ACC112 (cell line): Measurements from ENCODE around the gene BIRC6.

Experiments used
- H2AFZ ChIP-seq: fragments of 200-600 bp; sonication (generic); one replicate; pipeline ENCODE4 v1.6.0; 2017; ENCODE audit warnings: antibody characterized with exemption, low read length; ENCODE audit not compliant: unreplicated experiment
- H3K27ac ChIP-seq: fragments of 200-600 bp; sonication (generic); 2 replicates; pipeline ENCODE4 v1.5.1; 2014; ENCODE audit warnings: low read depth, mild to moderate bottlenecking, antibody characterized with exemption, low read length, moderate library complexity
- H3K27me3 ChIP-seq: fragments of 200-600 bp; sonication (generic); 2 replicates; pipeline ENCODE4 v1.6.1; 2014; ENCODE audit warnings: mild to moderate bottlenecking, antibody characterized with exemption, low read length, moderate library complexity, mixed read lengths; ENCODE audit not compliant: insufficient read depth
- H3K36me3 ChIP-seq: fragments of 200-600 bp; sonication (generic); 2 replicates; pipeline ENCODE4 v1.6.1; 2016; ENCODE audit warnings: mild to moderate bottlenecking, antibody characterized with exemption, low read length, moderate library complexity, mixed read lengths; ENCODE audit not compliant: insufficient read depth
- H3K4me1 ChIP-seq: fragments of 200-600 bp; sonication (generic); one replicate; pipeline ENCODE4 v1.6.1; 2016; ENCODE audit warnings: low read length, mixed read lengths; ENCODE audit not compliant: insufficient read depth, unreplicated experiment, control insufficient read depth
- H3K4me3 ChIP-seq: fragments of 200-600 bp; sonication (generic); 2 replicates; pipeline ENCODE4 v1.5.1; 2014; ENCODE audit warnings: mild to moderate bottlenecking, low read depth, low read length
- H3K79me2 ChIP-seq: fragments of 200-600 bp; sonication (generic); one replicate; pipeline ENCODE4 v1.6.0; 2016; ENCODE audit warnings: low read length; ENCODE audit not compliant: control insufficient read depth, unreplicated experiment, insufficient read depth

Gene BIRC6

DNA sequence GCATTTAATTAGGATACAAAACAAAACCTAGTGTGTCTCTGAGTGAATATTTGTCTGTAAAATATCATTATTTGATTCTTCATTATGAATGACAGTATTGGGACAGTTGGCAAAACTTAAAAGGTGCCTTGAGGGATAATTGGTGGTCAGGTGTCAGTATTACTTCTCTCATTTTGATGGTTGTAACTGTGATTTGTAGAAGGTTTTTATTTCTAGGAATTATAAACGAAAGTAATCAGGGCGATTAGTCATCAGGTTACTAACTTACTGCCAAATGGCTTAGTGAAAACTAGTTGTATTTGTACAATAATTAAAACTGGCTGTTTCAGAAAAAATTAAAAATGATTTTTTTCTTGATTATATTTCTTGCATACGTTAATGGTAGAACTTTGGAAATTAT is 117.6 kb downstream of the BIRC6 start:
- Histone ChIP-seq H3K27ac (no peak overlapping the region), H3K79me2 (peaks cover 3% of the 10 kb centered on the region), H3K27me3 (no peaks in the 10 kb centered on the region), H3K4me3 (no peak overlapping the region), H2AFZ (no peak overlapping the region), H3K36me3 (peaks cover 17% of the 10 kb centered on the region), H3K4me1 (no peaks in the 10 kb centered on the region)

DNA sequence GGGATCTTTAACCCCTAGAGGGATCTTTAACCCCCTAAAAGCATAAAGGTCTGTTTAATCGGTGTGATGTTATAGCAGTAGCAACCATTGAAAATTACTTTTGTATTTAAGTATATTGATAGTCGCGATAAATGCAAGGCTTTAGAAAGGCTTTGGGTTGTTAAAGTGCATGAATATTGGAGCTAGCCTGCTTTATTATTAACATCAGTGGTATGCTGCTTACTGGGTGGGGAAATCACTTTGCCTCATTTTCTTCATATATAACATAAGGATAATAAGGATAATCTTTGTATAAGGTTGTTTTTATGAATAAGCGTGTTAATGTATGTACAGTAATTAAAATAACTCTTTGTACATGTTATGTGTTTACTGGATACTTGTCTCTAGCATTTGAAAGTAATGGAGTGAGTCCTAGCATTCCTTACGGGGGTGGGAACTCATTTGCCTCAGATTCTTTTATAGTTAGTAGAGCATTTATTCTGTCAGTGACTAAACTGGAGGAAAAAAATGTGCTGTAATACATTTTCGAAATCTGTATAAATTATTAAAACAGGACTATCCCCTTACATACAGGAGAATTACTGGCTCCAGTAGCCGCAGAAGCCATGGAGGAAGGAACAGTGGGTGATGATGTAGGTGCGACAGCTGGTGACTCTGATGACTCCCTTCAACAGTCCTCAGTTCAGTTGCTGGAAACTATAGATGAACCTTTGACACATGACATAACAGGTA is 122.2 kb downstream of the BIRC6 start:
- Histone ChIP-seq H3K36me3 (peaks cover 20% of the 10 kb centered on the region), H3K4me1 (no peaks in the 10 kb centered on the region), H3K27me3 (no peaks in the 10 kb centered on the region), H3K4me3 (no peak overlapping the region), H3K27ac (no peak overlapping the region), H2AFZ (no peak overlapping the region), H3K79me2 (no peaks in the 10 kb centered on the region)

DNA sequence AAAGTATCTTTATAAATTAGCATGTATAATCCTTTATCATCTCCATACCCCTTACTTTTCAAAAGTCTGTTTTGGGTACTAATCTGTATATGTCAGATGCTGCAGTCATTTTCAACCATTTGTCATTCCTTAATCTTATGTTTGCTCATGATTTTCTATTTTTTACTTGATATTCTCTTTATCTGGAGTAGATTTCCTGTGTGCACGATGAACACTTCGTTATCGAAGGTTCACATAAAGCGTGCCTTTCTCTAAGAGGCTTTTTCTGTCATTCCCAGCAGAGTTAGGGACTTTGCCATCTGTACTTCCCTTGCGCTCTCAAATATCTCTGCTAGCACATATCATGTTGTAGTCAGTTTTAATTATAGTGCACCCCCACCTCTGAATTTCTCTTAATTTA is 123.2 kb downstream of the BIRC6 start:
- Histone ChIP-seq H3K27ac (no peak overlapping the region), H3K79me2 (no peaks in the 10 kb centered on the region), H3K4me3 (no peak overlapping the region), H3K4me1 (peaks cover 3% of the 10 kb centered on the region), H2AFZ (no peak overlapping the region), H3K36me3 (peaks cover 20% of the 10 kb centered on the region), H3K27me3 (no peaks in the 10 kb centered on the region)

DNA sequence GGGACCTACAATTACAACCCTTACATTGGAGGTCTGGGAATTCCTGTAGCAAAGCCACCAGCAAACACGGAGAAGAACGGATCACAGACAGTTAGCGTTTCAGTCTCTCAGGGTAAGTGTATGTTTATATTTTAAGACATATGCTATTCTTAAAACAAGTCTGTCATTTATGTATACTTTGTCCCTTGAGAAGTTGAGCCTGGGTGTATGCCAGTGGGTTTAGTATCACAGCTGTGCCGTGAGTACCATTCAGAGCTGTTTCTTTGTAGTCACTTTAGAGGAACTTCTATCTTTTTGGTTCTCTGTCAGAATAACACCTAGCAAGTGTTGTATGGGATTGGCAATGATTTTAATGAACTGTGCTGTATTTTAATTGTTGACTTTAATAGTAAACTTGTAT is 125.6 kb downstream of the BIRC6 start:
- Histone ChIP-seq H3K4me3 (no peak overlapping the region), H2AFZ (no peak overlapping the region), H3K36me3 (peaks cover 27% of the 10 kb centered on the region), H3K4me1 (peaks cover 13% of the 10 kb centered on the region), H3K27ac (no peak overlapping the region), H3K79me2 (peaks cover 3% of the 10 kb centered on the region), H3K27me3 (no peaks in the 10 kb centered on the region)

DNA sequence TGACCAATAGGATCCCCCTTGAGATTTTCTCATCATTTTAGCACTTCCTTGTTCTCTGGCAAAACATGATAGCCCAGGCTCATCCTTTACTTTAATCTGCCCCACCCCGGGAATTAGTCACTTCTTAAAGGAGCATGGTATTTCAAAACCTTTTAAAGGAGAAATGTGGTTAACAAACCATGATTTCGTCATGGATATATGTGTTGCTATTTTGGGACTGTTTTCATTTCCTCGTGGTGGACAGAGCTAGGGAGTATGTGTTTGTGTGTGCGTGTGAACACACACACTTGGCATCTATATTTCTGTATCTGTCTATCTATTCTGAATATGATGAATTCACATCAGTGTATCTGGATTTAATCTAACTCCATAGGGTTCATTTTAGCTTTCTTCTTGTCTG is 128.1 kb downstream of the BIRC6 start:
- Histone ChIP-seq H3K4me3 (peak overlapping the region; percentile 14; the same call in 1 of the 2 replicates), H3K79me2 (peaks cover 3% of the 10 kb centered on the region), H2AFZ (no peak overlapping the region), H3K27me3 (no peaks in the 10 kb centered on the region), H3K4me1 (peaks cover 13% of the 10 kb centered on the region), H3K27ac (peak overlapping the region; percentile 85), H3K36me3 (peaks cover 38% of the 10 kb centered on the region)

DNA sequence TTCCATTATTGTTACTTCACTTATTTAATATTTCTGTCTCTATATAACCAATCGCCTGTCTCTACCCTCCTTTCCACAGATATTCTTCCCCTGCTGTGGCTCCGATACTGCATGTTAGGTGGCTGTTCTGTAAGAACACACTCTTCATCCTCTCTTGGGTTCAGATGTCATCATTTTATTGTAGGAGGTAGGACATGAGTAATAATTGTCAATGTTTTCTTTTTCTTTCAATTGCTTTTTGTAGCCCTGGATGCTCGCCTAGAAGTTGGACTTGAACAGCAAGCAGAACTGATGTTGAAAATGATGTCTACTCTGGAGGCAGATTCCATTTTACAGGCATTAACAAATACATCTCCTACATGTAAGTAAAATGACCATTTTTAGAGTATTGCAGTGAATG is 128.6 kb downstream of the BIRC6 start:
- Histone ChIP-seq H3K4me1 (peaks cover 13% of the 10 kb centered on the region), H3K27me3 (no peaks in the 10 kb centered on the region), H3K27ac (peak overlapping the region; percentile 85), H3K36me3 (peaks cover 37% of the 10 kb centered on the region), H3K4me3 (peak overlapping the region; percentile 14; the same call in 1 of the 2 replicates), H3K79me2 (peaks cover 3% of the 10 kb centered on the region), H2AFZ (no peak overlapping the region)

DNA sequence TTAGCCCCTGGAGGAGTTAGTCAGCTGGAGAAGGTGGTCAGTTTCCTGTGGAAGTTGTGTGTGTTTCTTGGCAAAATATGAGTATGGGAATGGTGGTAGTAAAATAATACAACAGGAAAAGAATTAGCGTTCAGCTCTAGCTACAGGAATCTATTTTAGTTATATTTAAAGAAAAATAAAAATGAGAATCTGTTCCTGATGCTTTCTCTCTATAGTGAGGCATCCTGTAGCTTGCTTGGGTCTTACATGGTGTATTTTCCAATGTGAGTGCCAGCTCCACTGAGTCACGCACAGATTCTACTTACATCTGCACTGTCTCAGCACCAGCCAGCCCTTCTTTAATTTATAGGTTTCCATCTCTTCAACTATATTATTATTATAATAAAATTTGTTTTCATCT is 132.2 kb downstream of the BIRC6 start:
- Histone ChIP-seq H3K4me3 (no peak overlapping the region), H2AFZ (no peak overlapping the region), H3K27me3 (no peaks in the 10 kb centered on the region), H3K79me2 (peaks cover 3% of the 10 kb centered on the region), H3K27ac (no peak overlapping the region), H3K4me1 (peaks cover 13% of the 10 kb centered on the region), H3K36me3 (peaks cover 31% of the 10 kb centered on the region)

DNA sequence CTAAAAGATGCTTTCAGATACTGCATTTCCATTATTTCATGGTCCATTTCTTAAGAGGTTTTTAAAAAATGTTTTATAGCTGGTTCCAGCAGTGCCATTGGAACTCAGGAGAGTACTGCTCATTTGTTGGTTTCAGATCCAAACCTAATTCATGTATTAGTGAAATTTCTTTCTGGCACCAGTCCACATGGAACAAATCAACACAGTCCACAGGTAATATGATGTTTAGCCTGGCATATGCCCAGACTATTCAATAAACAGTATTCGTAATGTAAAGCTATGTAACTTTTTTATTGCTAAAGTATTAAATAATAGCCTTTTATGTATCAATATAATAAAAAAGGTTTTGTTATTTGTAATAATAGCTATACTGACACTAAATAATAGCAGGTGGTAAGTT is 134.5 kb downstream of the BIRC6 start:
- peaks cover 22% of the 10 kb centered on the region for H3K36me3 ChIP-seq
- H3K27ac ChIP-seq: no peak overlapping the region

DNA sequence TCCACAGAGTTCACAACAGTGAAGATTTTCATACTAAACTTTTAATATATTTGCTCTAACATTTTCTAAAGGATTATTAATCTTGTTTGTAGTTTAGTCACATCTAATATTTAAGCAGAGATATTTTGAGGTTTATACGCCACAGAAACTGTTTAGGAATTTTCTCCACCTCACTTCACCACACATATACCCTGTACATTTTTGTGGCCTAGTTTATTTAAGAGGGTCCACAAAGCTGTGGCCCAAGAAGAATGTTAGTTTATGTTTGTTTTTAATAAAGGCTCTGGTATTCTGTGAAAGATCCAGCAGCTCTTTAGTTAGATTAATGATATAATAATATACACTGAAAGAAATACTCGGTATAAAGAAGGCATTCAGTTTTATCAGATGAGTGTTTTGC is 138.3 kb downstream of the BIRC6 start:
- no peak overlapping the region for H3K4me3 ChIP-seq
- no peak overlapping the region for H2AFZ ChIP-seq
- no peak overlapping the region for H3K27ac ChIP-seq
- H3K36me3 ChIP-seq: peaks cover 16% of the 10 kb centered on the region
- no peaks in the 10 kb centered on the region for H3K79me2 ChIP-seq
- H3K4me1 ChIP-seq: no peaks in the 10 kb centered on the region
- no peaks in the 10 kb centered on the region for H3K27me3 ChIP-seq

More for the DNA sequence above, 134.5 kb downstream of the BIRC6 start:
- no peaks in the 10 kb centered on the region for H3K4me1 ChIP-seq
- no peaks in the 10 kb centered on the region for H3K27me3 ChIP-seq
- no peak overlapping the region for H2AFZ ChIP-seq
- no peak overlapping the region for H3K4me3 ChIP-seq
- no peaks in the 10 kb centered on the region for H3K79me2 ChIP-seq

DNA sequence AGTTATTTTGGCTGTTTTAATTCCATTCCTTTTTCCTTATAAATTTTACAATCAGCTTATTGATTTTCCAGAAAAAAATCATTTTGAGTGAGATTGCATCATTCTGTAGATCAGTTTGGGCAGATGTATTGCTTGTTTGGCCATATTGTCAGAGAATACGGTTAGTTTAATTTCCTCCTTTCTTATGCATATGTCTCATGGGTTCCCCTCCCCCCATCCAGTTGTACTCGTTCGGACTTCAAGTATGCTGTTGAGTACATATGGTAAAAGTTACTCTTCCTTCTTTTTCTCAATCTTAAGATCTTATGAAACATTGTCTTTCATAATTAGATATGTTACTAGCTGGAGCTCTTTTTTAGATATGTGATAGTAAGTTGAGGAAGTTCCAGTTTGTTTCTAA is 139.8 kb downstream of the BIRC6 start:
- H3K4me3 ChIP-seq: no peak overlapping the region
- no peaks in the 10 kb centered on the region for H3K27me3 ChIP-seq
- H3K36me3 ChIP-seq: peaks cover 16% of the 10 kb centered on the region
- H3K27ac ChIP-seq: no peak overlapping the region
- no peak overlapping the region for H2AFZ ChIP-seq
- no peaks in the 10 kb centered on the region for H3K4me1 ChIP-seq
- no peaks in the 10 kb centered on the region for H3K79me2 ChIP-seq

DNA sequence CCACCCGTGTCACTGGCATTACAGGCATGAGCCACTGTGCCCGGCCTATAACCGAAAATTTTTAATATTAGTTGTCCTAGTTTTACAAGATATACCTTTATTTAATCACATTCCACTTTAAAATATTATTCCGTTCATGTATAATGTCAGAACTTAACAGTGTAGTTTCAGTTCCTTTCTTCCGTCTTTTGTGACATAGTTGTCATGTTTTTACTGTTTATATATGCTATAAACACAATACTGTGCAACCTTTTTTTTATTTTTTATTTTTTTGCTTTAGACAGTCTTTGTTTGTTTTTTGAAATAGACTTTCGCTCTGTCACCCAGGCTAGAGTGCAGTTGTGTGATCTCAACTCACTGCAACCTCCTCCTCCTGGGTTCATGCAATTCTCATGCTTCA is 141.5 kb downstream of the BIRC6 start:
- Histone ChIP-seq H3K36me3 (peaks cover 14% of the 10 kb centered on the region), H3K27me3 (no peaks in the 10 kb centered on the region), H2AFZ (no peak overlapping the region), H3K79me2 (no peaks in the 10 kb centered on the region), H3K4me1 (no peaks in the 10 kb centered on the region), H3K4me3 (no peak overlapping the region), H3K27ac (no peak overlapping the region)
